NCI-H2107 treated with DMSO at 0.1 percent for 48 hours (cell line): ENCODE data around the gene B3GALT6.

Experiments used
- DNase-seq: peaks from one replicate; lab custom pipeline; 2025; ENCODE audit not compliant: unreplicated experiment; lab: John Stamatoyannopoulos, UW

The B3GALT6 gene

GRCh38 chr1:1259951-1260600 is 28.0 kb downstream of the B3GALT6 start:
- DNase-seq = no peak

GRCh38 chr1:1260843-1261560 is 29.0 kb downstream of the B3GALT6 start:
- DNase-seq = no peak

- DNase-seq = no peak
Observed at GRCh38 chr1:1262071-1262470, 30.0 kb downstream of the B3GALT6 start.

GRCh38 chr1:1262758-1263157 is 30.7 kb downstream of the B3GALT6 start:
- DNase-seq = no peak

- DNase-seq = no peak
Observed at GRCh38 chr1:1264026-1264425, 32.0 kb downstream of the B3GALT6 start.

GRCh38 chr1:1264868-1265272 is 32.8 kb downstream of the B3GALT6 start:
- no peak for DNase-seq

- DNase-seq = no peak
Observed at GRCh38 chr1:1267488-1268283, 35.6 kb downstream of the B3GALT6 start.

- no peak for DNase-seq
Observed at GRCh38 chr1:1268284-1268682, 36.2 kb downstream of the B3GALT6 start.

GRCh38 chr1:1270813-1271212 is 38.8 kb downstream of the B3GALT6 start:
- no peak for DNase-seq

GRCh38 chr1:1272341-1273208 is 40.5 kb downstream of the B3GALT6 start:
- no peak for DNase-seq

GRCh38 chr1:1273209-1273511 is 41.1 kb downstream of the B3GALT6 start:
- DNase-seq = no peak

- no peak for DNase-seq
Observed at GRCh38 chr1:1273512-1274298, 41.7 kb downstream of the B3GALT6 start, which contains the start of gene UBE2J2. Gene UBE2J2 (minus strand): TSS chr1:1273854. CDS start chr1:1267992, 5,862 bp downstream.

- no peak for DNase-seq
Observed at GRCh38 chr1:1274299-1274930, 42.4 kb downstream of the B3GALT6 start.

GRCh38 chr1:1274931-1275431 is 42.9 kb downstream of the B3GALT6 start:
- no peak for DNase-seq

- no peak for DNase-seq
Observed at GRCh38 chr1:1275836-1276235, 43.8 kb downstream of the B3GALT6 start.

- DNase-seq = no peak
Observed at GRCh38 chr1:1278620-1279019, 46.6 kb downstream of the B3GALT6 start.

GRCh38 chr1:1279028-1279427 is 47.0 kb downstream of the B3GALT6 start:
- no peak for DNase-seq

- no peak for DNase-seq
Observed at GRCh38 chr1:1280782-1281481, 48.9 kb downstream of the B3GALT6 start.
